GM10266 (cell line): Measurements from ENCODE around the gene REC8.
A peak's percentile ranks its signal among the peaks of the same experiment; 100 is the strongest.
"Not testable (repeated sequence)": the region's sequence is repeated elsewhere in the genome, so short reads cannot be mapped to it uniquely, and the experiment has no call there.

Source experiments
- DNase-seq: peaks from one replicate; pipeline ENCODE4 v3.0.0; 2012; ENCODE audit errors: extremely low spot score
- CTCF ChIP-seq: IDR thresholded peaks from 2 replicates; pipeline ENCODE4 v1.5.1; 2012; ENCODE audit warnings: mild to moderate bottlenecking, low read depth; ENCODE audit not compliant: control insufficient read depth, insufficient read depth; ENCODE audit errors: missing control alignments

The REC8 gene

GRCh38 chr14:24211311-24211710 lies 39.4 kb downstream of the REC8 start:
- no peak for DNase-seq
- no peak for TF ChIP-seq CTCF

DNA sequence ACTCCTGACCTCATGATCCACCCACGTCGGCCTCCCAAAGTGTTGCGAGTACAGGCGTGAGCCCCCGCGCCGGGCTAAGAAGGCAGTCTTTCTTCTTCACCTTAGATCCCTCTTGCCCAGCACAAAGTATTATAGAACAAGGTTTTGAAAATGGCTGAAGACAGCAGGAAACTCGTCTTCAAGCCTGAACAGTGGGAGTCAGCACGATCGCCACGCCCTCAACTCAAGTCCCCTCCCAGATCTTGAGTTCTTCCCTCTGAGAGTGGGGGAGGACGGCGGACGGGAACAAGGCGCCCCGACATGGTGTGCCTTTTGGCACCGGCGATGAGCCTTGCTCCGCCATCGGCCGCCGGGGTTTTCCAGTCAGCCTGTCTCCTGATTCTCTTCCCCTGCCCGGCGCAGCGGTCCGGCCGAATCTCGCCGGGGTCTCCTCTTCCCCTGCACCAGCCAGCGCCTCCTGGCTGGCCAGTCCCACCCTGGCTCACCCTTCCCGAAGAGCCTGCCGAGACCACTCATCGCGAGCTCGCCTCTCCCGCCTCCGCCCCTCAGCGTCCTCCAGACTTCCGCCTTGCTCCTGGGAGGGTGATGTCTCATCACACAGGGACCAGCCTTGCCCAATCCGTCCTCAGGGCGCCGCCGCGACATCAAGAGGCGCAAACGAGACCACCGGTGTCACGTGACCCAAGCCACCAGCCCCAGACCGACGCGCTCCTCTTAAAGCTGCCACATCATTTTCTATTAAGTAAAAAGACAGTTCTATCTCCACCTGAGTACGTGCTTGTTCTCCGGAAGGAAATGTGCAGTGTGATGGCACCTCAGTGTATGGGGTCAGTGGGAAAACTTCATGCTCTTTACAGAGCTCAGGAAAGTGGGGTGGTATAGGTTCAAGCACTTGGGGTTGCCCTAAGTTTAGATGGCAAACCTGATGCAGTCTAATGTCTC lies 41.3 kb downstream of the REC8 start, which contains the start of gene CHMP4A:
Gene CHMP4A (minus strand): TSS at position 565 of the 942 bp plus-strand sequence. CDS start 49 bp downstream, at position 516.
- peak; percentile 1 for TF ChIP-seq CTCF

GRCh38 chr14:24213866-24214662 lies 42.2 kb downstream of the REC8 start:
- no peak for DNase-seq
- TF ChIP-seq CTCF, result no peak

More for the DNA sequence above, 41.3 kb downstream of the REC8 start, which contains the start of gene CHMP4A:
- peak; percentile 92 for DNase-seq

- peak; percentile 98 for TF ChIP-seq CTCF
- peak; percentile 82 for DNase-seq
Observed at GRCh38 chr14:24215495-24216344, 43.8 kb downstream of the REC8 start, which contains the start of gene MDP1. Gene MDP1 (minus strand): TSS chr14:24216066. CDS start chr14:24215955, 111 bp downstream.

GRCh38 chr14:24216345-24216699 lies 44.4 kb downstream of the REC8 start:
- no peak for DNase-seq
- TF ChIP-seq CTCF, result no peak

DNA sequence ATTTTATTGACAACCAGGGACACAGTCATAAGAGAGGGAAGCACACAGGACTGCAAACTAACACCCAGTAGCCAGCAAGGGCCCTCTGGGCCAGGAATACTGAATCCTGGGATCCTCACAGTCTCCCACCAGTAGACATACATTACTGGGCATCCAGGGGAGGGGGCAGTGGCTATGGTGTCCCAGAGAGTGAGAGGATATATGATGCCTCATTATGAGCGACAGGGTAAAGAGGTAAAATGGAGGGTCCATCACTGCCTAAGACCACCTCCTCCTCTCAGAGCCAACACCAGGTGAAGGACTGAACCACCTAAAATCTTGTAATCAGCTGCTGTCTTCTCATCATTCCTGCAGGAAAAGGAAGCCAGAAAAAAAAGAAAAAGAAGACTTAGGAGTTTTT lies 45.0 kb downstream of the REC8 start:
- not testable (repeated sequence) for DNase-seq

- TF ChIP-seq CTCF, result no peak
- DNase-seq, result no peak
Observed at GRCh38 chr14:24219080-24219479, 47.2 kb downstream of the REC8 start.
